ENCODE results near the gene CMKLR1. TPM values are rescaled to one million over a fixed set of nuclear protein-coding genes. Genes with fewer than 3 reads are reported as not detected.

The CMKLR1 gene
- total and polyA plus RNA-seq, 2 donors (not counting 3 experiments of a cell fraction or from before 2014, with no cell fraction given) = 0.61 TPM; not detected in 1

- Histone ChIP-seq H4K20me1 (replicated peaks; ENCODE audit: control insufficient read depth, extremely low read depth, insufficient read depth, low read length) (no peaks in the 10 kb centered on the region), H3K4me1 (ENCODE audit: control insufficient read depth, extremely low read depth, insufficient read depth, low read length) (peaks cover 3% of the 10 kb centered on the region), H3K36me3 (ENCODE audit: control insufficient read depth in 2 of 2, extremely low read depth in 1 of 2, insufficient read depth in 2 of 2, low read length in 2 of 2) (no peaks in the 10 kb centered on the region), H3K79me2 (ENCODE audit: control insufficient read depth, insufficient read depth, low read length) (no peaks in the 10 kb centered on the region), H3K9ac (replicated peaks; ENCODE audit: extremely low read depth, insufficient read depth, low read length) (no peak overlapping the region), H3K9me3 (replicated peaks; ENCODE audit: control insufficient read depth, insufficient read depth, low read length) (no peaks in the 10 kb centered on the region), H3K4me3 (replicated peaks in 1 of 3; ENCODE audit: insufficient read depth in 1 of 3, low read depth in 1 of 3, low read length in 3 of 3) (no peak overlapping the region), H3K27ac (ENCODE audit: insufficient read depth, low read depth, low read length) (no peak overlapping the region), H3K4me2 (ENCODE audit: insufficient read depth, low read length) (no peak overlapping the region), H3K27me3 (ENCODE audit: control insufficient read depth in 2 of 2, insufficient read depth in 2 of 2, low read length in 2 of 2) (peaks cover 0 to 5% of the 10 kb centered on the region in 2 experiments), H3K9me1 (replicated peaks; ENCODE audit: control insufficient read depth, extremely low read depth, insufficient read depth, low read length) (no peaks in the 10 kb centered on the region), H2AFZ (ENCODE audit: low read depth, low read length) (no peak overlapping the region)
- TF ChIP-seq FOS (IDR thresholded peaks at IDR 0.05; ENCODE audit: borderline replicate concordance, insufficient read depth, low read length) (no peak), MYC (IDR thresholded peaks at IDR 0.05; ENCODE audit: low read depth, low read length) (no peak), GATA2 (IDR thresholded peaks at IDR 0.05; ENCODE audit: insufficient read depth, insufficient read length, low read depth, low read length) (no peak), JUN (IDR thresholded peaks at IDR 0.05; ENCODE audit: borderline replicate concordance, insufficient read depth, insufficient read length, low read depth) (no peak), POLR2A (IDR thresholded peaks at IDR 0.05; ENCODE audit: low read depth, low read length) (no peak), POLR2AphosphoS5 (IDR thresholded peaks at IDR 0.05; ENCODE audit: insufficient read depth, low read depth, low read length) (no peak), EZH2 (IDR thresholded peaks at IDR 0.05; ENCODE audit: borderline replicate concordance, low read depth, low read length, severe bottlenecking) (no peak), CTCF (IDR thresholded peaks at IDR 0.05; ENCODE audit: extremely low read depth in 1 of 2, insufficient read depth in 1 of 2, low read depth in 1 of 2, low read length in 2 of 2) (no peak), MAX (IDR thresholded peaks at IDR 0.05; ENCODE audit: insufficient read depth, insufficient read length) (no peak)
- POLR2A ChIA-PET = no interaction called here
- FAIRE-seq (no peak), DNase-seq (ENCODE audit: low read depth, low spot score) (no peak)
- dilution Hi-C loops (cut with MboI; ENCODE audit: extremely low pct_ligation_motif_present, low sequenced_read_pairs) (no loop called here), intact Hi-C loops (cut with micrococcal nuclease) (no loop called here)
- no TSS peak for BruUV-seq (replicated peaks)
- CTCF ChIA-PET = no interaction called here
Measured at GRCh38 chr12:108287227-108287626, 51.9 kb downstream of the CMKLR1 start.
